NCI-H1417 treated with DMSO at 0.1 percent for 48 hours (cell line): Measurements from ENCODE around the gene CRYBG1.

Experiments used
- DNase-seq: peaks from one replicate; lab custom pipeline; 2025; lab: John Stamatoyannopoulos, UW

CRYBG1 gene

DNA sequence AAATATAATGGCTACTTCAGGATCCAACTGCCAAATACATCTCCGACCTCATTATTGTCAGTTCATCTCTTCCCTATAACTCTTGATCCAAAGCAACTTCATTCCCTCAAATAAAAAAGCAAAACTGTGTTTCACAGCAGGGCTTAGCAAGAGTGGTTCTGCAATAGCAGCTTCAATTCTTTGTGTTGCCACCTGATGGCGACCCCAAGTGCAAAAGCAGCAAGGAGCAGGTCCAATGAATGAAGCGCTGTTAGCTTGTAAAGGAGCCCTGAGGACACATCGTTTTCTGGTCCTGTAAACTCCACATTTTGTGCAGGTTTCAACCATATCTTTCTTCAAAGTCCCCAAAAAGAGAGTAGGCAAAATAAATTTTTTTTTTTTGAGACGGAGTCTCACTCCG lies 249.2 kb downstream of the CRYBG1 start:
- DNase-seq: no peak

DNA sequence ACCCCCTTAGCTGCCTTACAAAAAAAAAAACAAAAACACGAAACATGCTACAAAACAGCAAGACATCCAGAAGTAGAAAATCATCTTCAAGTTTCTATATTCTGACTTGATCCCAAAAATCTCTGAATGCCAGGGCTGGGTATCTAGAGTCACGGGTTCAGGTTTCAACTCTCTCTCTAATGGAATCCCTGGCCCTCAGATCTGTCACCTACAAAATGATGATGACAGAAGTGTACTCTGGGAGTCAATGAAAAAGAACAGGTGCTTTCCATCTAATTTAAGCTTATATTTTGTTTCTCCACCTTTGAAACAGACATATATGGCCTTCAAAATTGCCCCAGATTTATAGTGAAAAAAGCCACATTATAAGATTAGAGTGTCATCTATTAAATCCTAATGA lies 250.5 kb downstream of the CRYBG1 start:
- DNase-seq: no peak

DNA sequence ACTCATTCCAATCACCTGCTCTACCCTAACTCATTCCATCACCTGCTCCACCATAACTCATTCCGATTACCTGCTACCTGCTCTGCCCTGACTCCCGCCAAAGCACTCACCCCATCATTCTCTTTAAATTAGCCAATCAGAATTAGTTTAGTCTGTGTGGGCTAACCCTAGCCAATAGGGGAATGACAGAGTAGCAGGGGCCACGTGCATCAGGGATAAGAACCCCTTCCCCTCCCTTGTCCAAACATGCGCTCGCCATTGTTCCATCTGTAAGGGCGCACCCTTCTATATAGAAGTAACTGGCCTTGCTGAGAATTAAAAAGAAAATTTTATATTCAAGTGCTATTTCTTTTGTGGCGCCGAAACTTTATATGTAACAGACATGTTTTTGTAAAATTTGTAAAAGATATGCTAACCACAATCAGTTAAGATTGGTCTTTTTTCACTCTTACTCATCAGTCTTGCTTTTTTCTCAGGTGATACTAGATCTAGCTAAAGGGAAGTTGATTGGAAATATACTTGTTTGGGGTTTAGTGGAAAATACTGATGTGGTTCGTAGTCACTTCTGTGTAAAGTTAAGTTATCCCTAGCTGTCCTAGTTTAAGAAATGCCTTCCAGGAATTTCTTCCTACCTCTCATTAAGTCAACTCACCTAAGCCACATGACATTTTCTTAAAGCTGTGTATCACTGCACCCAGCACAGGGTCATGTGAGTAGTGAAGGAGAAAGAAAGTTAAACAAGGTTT lies 252.3 kb downstream of the CRYBG1 start:
- no peak for DNase-seq

DNA sequence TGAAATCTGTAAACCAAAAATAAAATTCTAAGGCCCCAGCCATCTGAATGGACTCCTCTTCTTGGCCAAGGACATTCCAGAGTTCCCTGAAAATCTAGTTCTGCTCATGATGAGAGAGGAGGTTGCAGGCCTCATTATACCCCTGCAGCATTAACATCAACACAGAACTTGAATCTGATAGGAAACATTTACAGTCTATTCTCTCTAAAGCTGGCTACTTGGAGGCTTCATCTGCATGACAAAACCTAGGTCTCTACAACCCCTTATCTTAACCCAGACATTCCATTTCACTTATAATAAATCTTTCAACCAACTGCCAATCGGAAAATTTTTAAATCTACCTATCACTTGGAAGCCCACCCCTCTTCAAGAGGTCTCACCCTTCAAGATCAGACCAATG lies 253.1 kb downstream of the CRYBG1 start:
- DNase-seq: no peak

DNA sequence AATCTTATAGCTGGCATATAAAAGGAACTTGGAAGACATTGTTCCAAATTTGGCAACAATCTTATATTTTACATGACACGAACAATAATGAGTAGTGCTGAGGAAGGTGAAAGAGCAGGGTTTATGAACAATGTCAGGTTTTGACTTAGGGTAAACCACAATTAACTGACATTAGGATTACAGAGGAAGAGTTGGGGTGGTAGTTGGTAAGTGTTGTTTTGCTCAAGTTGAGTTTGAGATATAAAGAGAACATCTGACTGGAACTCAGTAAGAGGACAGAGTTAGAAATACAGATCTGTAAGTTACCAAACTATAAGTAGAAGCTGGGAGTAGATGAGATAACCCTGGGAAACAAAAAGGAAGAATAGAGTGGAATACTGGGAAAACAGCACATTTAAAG lies 253.6 kb downstream of the CRYBG1 start:
- DNase-seq: no peak

DNA sequence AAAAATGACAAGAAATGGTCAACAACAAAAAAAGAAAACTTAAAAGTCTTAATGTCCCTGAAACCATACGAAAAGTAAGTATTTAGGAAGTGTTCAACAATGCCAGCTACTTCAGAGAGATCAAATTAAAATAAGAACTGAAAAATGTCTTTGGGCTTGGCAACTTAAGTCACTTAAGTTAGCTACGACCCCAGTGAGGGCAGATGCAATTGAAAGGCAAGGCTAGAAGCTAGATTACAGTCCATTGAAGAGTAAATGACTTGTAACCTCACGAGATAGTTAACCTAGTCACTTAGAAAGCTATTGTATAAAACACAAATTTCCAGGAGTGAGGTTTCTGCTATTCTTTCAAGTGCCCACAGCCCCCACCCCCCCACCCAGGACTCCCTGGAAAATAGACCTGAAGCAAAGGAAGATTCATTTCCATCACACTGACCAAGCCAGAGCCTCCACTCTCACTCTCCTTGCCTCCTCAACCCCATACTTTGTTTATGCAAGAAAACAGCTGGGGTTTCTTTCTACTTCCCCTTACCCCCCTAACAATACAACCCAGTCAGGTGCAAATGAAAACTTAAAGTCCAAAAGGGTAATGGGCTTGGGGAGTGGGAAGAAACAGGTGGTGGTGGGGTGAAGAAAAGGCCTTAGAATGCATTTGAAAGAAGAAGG lies 254.2 kb downstream of the CRYBG1 start:
- no peak for DNase-seq

DNA sequence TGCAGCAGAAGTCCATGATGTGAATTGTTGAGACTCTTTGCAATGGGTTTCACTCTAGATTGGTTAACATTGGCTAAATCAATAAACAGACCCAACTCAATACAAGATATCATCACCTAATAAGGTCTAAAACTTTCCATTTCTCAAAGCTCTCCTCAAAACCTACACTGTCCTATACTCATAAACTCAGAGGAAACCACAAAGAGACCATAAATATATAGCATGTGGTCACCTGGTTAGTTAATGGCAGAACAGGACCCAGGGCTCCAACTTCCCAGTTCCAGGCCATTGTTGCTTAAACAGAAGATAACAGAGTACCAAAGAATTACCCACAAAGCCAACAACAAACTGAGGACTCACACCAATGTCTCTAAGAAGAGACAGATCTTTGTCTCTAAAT lies 256.8 kb downstream of the CRYBG1 start:
- no peak for DNase-seq

DNA sequence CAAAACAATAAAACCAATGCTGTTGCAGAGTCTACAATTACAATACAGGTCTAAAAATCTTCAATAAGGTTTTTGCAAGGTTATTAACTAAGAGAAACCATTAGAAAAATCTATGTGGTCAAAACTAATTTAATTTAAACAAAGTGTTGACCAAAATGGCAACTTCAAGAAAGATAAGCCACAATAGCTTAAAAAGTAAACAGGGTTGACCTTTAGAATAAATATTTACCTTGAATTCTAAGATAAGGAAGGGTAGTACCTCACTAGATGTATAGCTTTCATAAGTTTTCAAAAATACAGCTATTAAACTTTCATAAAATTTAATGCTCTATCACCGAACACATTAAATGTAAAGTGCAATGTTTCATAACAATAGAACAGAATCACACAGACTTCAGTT lies 257.3 kb downstream of the CRYBG1 start:
- no peak for DNase-seq

DNA sequence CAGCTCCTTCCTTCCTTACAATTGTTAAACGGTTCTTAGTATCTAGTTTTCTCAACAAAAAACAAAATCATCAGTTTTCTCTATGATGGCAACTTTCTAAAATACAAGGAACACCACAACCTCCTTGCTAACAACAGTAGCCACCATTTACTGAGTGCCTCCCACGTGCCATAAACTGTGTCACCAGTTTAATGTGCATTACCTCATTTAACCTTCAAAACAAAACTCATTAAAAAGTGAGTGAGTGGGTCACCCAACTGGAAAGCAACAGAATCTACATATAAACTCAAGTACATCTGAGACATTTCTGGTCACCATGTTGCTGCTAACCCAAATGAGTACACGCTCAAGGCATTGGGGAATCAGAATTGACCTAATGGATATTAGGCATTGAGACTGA lies 257.8 kb downstream of the CRYBG1 start:
- DNase-seq: no peak

DNA sequence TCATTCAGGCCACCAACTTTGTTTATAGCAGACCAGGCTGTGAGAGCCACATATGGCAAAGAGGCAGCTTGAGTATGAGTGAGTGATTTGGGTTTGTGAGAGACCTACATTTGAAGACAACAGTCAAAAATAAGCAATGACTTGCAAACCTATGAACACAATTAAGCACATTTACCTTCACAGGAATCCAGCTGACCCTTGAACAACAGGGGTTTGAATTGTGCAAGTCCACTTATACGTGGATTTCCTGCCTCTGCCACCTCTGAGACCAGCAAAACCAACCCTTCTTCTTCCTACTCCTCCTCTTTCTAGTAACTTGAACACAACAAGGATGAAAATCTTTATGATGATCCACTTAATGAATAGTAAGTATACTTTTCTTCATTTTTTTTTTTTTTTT lies 258.7 kb downstream of the CRYBG1 start:
- DNase-seq: no peak

DNA sequence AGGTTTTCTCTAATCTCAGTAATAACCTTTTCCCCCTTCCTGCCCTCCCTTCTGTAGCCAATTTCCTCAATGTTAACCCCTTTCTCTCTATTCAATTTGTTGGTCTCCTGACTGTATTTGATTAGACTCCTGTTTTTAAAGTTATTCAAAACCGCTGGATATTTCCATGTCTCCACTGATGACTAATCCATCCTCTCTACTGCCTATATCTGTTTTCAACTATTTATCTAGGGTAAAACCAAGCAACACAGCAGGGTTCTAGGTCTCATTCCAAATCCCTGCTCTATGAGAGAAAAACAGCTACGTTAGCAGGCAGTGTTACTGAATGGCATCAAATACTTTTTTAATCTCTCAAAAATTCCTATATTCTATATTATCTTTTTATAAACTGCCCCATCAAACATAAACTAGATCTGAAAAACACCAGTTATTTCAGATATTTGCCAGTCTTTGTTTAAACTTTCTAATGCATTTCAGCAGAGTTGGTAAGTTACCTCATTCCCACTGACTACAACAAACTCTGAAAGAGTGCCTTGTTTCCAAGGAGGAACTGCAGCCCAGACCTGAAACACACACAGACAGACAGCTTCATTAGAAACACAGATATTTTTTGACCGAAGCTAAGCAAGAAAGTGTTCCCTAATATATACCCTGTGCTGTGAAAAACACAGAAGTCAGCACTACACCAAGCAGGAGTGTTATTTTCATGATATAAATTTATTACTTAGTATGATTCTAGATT lies 260.6 kb downstream of the CRYBG1 start:
- DNase-seq: no peak
